ENCODE data around the gene ERBB2. TPM values are rescaled to one million over a fixed set of nuclear protein-coding genes. Genes with fewer than 3 reads are reported as not detected.

Gene ERBB2
- total and polyA plus RNA-seq, 10 of the 15 experiments (the other 5 are each of a cell fraction or from before 2014, with no cell fraction given): 0.39 to 7.0 (median 4.3) TPM

DNA sequence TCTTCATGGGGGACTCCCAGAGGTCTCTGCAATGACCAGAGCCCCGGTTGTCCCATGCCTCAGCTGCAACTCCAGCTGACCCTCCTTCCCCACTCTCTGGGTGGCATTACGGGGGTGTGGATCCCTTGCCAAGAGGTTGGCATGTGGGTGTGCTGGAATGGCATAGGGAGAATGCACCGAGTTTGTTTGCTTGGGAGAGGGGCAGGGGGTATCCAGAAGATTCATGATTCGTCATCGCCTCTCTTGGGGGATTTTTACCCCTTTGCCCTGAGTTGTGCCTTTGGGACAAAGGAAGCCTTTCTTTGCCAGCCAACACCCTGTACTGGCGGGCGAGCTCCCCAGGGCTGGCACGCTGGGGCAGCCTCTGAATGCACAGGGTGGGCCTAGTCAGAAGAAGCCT is 6.5 kb downstream of the ERBB2 start (continued):
- TF ChIP-seq, protein P1, sequence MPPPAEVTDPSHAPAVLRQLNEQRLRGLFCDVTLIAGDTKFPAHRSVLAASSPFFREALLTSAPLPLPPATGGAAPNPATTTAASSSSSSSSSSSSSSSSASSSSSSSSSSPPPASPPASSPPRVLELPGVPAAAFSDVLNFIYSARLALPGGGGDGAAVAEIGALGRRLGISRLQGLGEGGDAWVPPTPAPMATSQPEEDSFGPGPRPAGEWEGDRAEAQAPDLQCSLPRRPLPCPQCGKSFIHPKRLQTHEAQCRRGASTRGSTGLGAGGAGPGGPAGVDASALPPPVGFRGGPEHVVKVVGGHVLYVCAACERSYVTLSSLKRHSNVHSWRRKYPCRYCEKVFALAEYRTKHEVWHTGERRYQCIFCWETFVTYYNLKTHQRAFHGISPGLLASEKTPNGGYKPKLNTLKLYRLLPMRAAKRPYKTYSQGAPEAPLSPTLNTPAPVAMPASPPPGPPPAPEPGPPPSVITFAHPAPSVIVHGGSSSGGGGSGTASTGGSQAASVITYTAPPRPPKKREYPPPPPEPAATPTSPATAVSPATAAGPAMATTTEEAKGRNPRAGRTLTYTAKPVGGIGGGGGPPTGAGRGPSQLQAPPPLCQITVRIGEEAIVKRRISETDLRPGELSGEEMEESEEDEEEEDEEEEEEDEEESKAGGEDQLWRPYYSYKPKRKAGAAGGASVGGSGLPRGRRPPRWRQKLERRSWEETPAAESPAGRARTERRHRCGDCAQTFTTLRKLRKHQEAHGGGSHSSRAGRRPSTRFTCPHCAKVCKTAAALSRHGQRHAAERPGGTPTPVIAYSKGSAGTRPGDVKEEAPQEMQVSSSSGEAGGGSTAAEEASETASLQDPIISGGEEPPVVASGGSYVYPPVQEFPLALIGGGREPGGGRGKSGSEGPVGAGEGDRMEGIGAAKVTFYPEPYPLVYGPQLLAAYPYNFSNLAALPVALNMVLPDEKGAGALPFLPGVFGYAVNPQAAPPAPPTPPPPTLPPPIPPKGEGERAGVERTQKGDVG (CRISPR knock-in tag; IDR thresholded peaks at IDR 0.05): no peak

DNA sequence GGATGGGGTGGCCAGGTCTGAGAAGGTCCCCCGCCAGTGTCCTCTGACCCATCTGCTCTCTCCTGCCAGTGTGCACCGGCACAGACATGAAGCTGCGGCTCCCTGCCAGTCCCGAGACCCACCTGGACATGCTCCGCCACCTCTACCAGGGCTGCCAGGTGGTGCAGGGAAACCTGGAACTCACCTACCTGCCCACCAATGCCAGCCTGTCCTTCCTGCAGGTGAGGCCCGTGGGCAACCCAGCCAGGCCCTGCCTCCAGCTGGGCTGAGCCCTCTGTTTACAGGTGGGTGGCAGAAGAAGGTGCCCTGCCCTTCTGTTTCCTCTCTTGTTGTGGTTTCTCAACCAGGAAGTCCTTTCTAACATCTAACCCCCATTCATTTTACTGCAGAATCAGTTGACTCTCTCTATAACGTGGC is 7.1 kb downstream of the ERBB2 start:
- ChIA-PET SMC1A (ENCODE audit: uncharacterized antibody, unreplicated experiment) (no interaction called here), RAD21 (ENCODE audit: unreplicated experiment) (no interaction called here), POLR2A (no interaction called here), CTCF (no interaction called here)
- Histone ChIP-seq H2AFZ (ENCODE audit: control insufficient read depth, low read depth, low read length) (no peak overlapping the region), H3K4me1 (ENCODE audit: control insufficient read depth, insufficient read depth, low read length) (peaks cover 11% of the 10 kb centered on the region), H4K20me1 (ENCODE audit: control insufficient read depth, insufficient read depth) (no peaks in the 10 kb centered on the region), H3K27me3 (replicated peaks in 1 of 2; ENCODE audit: control insufficient read depth in 2 of 2, insufficient read depth in 2 of 2, low read length in 1 of 2) (peaks cover 0 to 1% of the 10 kb centered on the region in 2 experiments; a peak in 1 of 4 replicates), H3K4me2 (ENCODE audit: control insufficient read depth, insufficient read depth) (no peak overlapping the region), H3K27ac (ENCODE audit: control insufficient read depth, insufficient read depth) (no peak overlapping the region), H3K9me3 (replicated peaks; ENCODE audit: control insufficient read depth, insufficient read depth, low read length) (no peaks in the 10 kb centered on the region), H3K4me3 (no peak overlapping the region), H3K79me2 (ENCODE audit: control insufficient read depth, insufficient read depth, low read length) (no peaks in the 10 kb centered on the region), H3K36me3 (ENCODE audit: control insufficient read depth in 2 of 2, insufficient read depth in 2 of 2, low read length in 1 of 2) (no peaks in the 10 kb centered on the region), H3K9ac (ENCODE audit: control insufficient read depth, insufficient read depth, low read length) (no peak overlapping the region)
- WGBS (ENCODE audit: insufficient coverage, insufficient replicate concordance, low lambda C conversion rate, missing lambda C conversion rate): 47% methylated on average over 7 of the region's 7 CpGs
- DNase-seq (ENCODE audit: low read depth, low spot score) (no peak), FAIRE-seq (no peak), ATAC-seq (no peak)
- in situ Hi-C loops (cut with MboI) (no loop called here), intact Hi-C loops (cut with micrococcal nuclease; ENCODE audit: unreplicated experiment) (no loop called here)
- BruUV-seq (replicated peaks): no TSS peak
- no peak for TF ChIP-seq E2F4 (IDR thresholded peaks at IDR 0.05; ENCODE audit: low read depth, low read length)
- TF ChIP-seq PRDM15 (CRISPR knock-in tag; IDR thresholded peaks at IDR 0.05): no peak
- TF ChIP-seq EP300 (IDR thresholded peaks at IDR 0.05; ENCODE audit: borderline replicate concordance in 1 of 2, control insufficient read depth in 1 of 2, low read depth in 2 of 2, low read length in 2 of 2): no peak
- TF ChIP-seq, protein P2, sequence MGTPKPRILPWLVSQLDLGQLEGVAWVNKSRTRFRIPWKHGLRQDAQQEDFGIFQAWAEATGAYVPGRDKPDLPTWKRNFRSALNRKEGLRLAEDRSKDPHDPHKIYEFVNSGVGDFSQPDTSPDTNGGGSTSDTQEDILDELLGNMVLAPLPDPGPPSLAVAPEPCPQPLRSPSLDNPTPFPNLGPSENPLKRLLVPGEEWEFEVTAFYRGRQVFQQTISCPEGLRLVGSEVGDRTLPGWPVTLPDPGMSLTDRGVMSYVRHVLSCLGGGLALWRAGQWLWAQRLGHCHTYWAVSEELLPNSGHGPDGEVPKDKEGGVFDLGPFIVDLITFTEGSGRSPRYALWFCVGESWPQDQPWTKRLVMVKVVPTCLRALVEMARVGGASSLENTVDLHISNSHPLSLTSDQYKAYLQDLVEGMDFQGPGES (IDR thresholded peaks at IDR 0.05): no peak
- no peak for TF ChIP-seq HDGF (IDR thresholded peaks at IDR 0.05)
- TF ChIP-seq HCFC1 (IDR thresholded peaks at IDR 0.05; ENCODE audit: low read length): no peak
- TF ChIP-seq, protein P3, sequence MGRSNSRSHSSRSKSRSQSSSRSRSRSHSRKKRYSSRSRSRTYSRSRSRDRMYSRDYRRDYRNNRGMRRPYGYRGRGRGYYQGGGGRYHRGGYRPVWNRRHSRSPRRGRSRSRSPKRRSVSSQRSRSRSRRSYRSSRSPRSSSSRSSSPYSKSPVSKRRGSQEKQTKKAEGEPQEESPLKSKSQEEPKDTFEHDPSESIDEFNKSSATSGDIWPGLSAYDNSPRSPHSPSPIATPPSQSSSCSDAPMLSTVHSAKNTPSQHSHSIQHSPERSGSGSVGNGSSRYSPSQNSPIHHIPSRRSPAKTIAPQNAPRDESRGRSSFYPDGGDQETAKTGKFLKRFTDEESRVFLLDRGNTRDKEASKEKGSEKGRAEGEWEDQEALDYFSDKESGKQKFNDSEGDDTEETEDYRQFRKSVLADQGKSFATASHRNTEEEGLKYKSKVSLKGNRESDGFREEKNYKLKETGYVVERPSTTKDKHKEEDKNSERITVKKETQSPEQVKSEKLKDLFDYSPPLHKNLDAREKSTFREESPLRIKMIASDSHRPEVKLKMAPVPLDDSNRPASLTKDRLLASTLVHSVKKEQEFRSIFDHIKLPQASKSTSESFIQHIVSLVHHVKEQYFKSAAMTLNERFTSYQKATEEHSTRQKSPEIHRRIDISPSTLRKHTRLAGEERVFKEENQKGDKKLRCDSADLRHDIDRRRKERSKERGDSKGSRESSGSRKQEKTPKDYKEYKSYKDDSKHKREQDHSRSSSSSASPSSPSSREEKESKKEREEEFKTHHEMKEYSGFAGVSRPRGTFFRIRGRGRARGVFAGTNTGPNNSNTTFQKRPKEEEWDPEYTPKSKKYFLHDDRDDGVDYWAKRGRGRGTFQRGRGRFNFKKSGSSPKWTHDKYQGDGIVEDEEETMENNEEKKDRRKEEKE (IDR thresholded peaks at IDR 0.05): no peak
- TF ChIP-seq POLR2AphosphoS5 (IDR thresholded peaks at IDR 0.05; ENCODE audit: low read length): no peak
- no peak for TF ChIP-seq NR2C2 (IDR thresholded peaks at IDR 0.05; ENCODE audit: borderline replicate concordance, control insufficient read depth, insufficient read length, low read depth)
